Measurements from ENCODE around the gene AKT1S1.
A peak's percentile ranks its signal among the peaks of the same experiment; 100 is the strongest.

AKT1S1 gene

GRCh38 chr19:49883094-49883493 lies 5.9 kb upstream of the AKT1S1 start:
- H3K36me3 ChIP-seq = peaks cover 37 to 82% (median 57%) of the 10 kb centered on the region in 11 experiments
- peaks cover 4 to 10% (median 8%) of the 10 kb centered on the region in 11 experiments; a peak in 19 of 22 replicates for H3K9me3 ChIP-seq (replicated peaks in 1 of 11)
- peak overlapping the region in 6 of 11 experiments; percentile 60 to 78 (median 74); a peak in 10 of 22 replicates for H3K4me2 ChIP-seq

GRCh38 chr19:49882643-49883042 lies 5.5 kb upstream of the AKT1S1 start:
- H3K4me1 ChIP-seq = peaks cover 44 to 77% (median 61%) of the 10 kb centered on the region in 10 experiments
- peaks cover 37 to 81% (median 57%) of the 10 kb centered on the region in 11 experiments for H3K36me3 ChIP-seq
- no peak for TF ChIP-seq Cebpa-rat (IDR thresholded peaks at IDR 0.05)
- no peaks in the 10 kb centered on the region for H3K27me3 ChIP-seq
- H4K20me1 ChIP-seq = peaks cover 0 to 29% (median 0%) of the 10 kb centered on the region in 11 experiments; a peak in 5 of 22 replicates
- no peak overlapping the region for H3K27ac ChIP-seq
- peak overlapping the region in 2 of 11 experiments; percentile 6 to 39; a peak in 1 of 22 replicates for H3K4me2 ChIP-seq
- H3K4me3 ChIP-seq = no peak overlapping the region
- peaks cover 4 to 10% (median 8%) of the 10 kb centered on the region in 11 experiments; a peak in 19 of 22 replicates for H3K9me3 ChIP-seq (replicated peaks in 1 of 11)
- no peak overlapping the region for H3K9ac ChIP-seq

More at GRCh38 chr19:49883094-49883493, 5.9 kb upstream of the AKT1S1 start:
- Histone ChIP-seq H3K27ac (no peak overlapping the region; a peak in 1 of 22 replicates), H3K4me3 (no peak overlapping the region), H3K27me3 (no peaks in the 10 kb centered on the region), H3K9ac (peak overlapping the region in 5 of 11 experiments; percentile 36 to 73 (median 62); a peak in 6 of 22 replicates), H3K4me1 (peaks cover 42 to 80% (median 60%) of the 10 kb centered on the region in 10 experiments), H4K20me1 (peaks cover 0 to 32% (median 0%) of the 10 kb centered on the region in 11 experiments; a peak in 5 of 22 replicates)
- no peak for TF ChIP-seq Cebpa-rat (IDR thresholded peaks at IDR 0.05)

- TF ChIP-seq Cebpa-rat (IDR thresholded peaks at IDR 0.05) = no peak
- H4K20me1 ChIP-seq = peaks cover 0 to 21% (median 0%) of the 10 kb centered on the region in 11 experiments; a peak in 5 of 22 replicates
- H3K27me3 ChIP-seq = no peaks in the 10 kb centered on the region
- H3K4me2 ChIP-seq = peak overlapping the region in 3 of 11 experiments; percentile 5 to 39 (median 6); a peak in 3 of 22 replicates
- no peak overlapping the region for H3K4me3 ChIP-seq
- 0 out of 22 replicates have a peak overlapping the region, but pooled peaks of 1 of the 11 experiments have one; percentile 30 for H3K9ac ChIP-seq
- peaks cover 4 to 10% (median 8%) of the 10 kb centered on the region in 11 experiments; a peak in 19 of 22 replicates for H3K9me3 ChIP-seq (replicated peaks in 1 of 11)
- peaks cover 37 to 73% (median 57%) of the 10 kb centered on the region in 11 experiments for H3K36me3 ChIP-seq
- no peak overlapping the region for H3K27ac ChIP-seq
- H3K4me1 ChIP-seq = peaks cover 37 to 69% (median 54%) of the 10 kb centered on the region in 10 experiments
These were observed 4.7 kb upstream of the AKT1S1 start for GRCh38 chr19:49881672-49882394.

GRCh38 chr19:49881186-49881585 lies 4.0 kb upstream of the AKT1S1 start:
- peaks cover 37 to 65% (median 52%) of the 10 kb centered on the region in 10 experiments for H3K4me1 ChIP-seq
- H3K4me2 ChIP-seq = peak overlapping the region in 1 of 11 experiments; percentile 6; a peak in 1 of 22 replicates
- no peak overlapping the region for H3K27ac ChIP-seq
- H4K20me1 ChIP-seq = peaks cover 0 to 20% (median 0%) of the 10 kb centered on the region in 11 experiments; a peak in 5 of 22 replicates
- H3K4me3 ChIP-seq = no peak overlapping the region
- peaks cover 4 to 10% (median 8%) of the 10 kb centered on the region in 11 experiments; a peak in 19 of 22 replicates for H3K9me3 ChIP-seq (replicated peaks in 1 of 11)
- H3K27me3 ChIP-seq = no peaks in the 10 kb centered on the region
- peaks cover 37 to 71% (median 57%) of the 10 kb centered on the region in 11 experiments for H3K36me3 ChIP-seq
- H3K9ac ChIP-seq = peak overlapping the region in 3 of 11 experiments; percentile 16 to 30 (median 18); a peak in 1 of 22 replicates
- TF ChIP-seq Cebpa-rat (IDR thresholded peaks at IDR 0.05) = no peak

GRCh38 chr19:49880162-49880869 lies 3.2 kb upstream of the AKT1S1 start:
- Histone ChIP-seq H3K4me2 (no peak overlapping the region), H3K9me3 (replicated peaks in 1 of 11) (peaks cover 4 to 10% (median 8%) of the 10 kb centered on the region in 11 experiments; a peak in 19 of 22 replicates), H4K20me1 (peaks cover 0 to 20% (median 0%) of the 10 kb centered on the region in 11 experiments; a peak in 5 of 22 replicates), H3K4me3 (no peak overlapping the region), H3K27ac (peak overlapping the region in 1 of 11 experiments; percentile 15; a peak in 1 of 22 replicates), H3K27me3 (no peaks in the 10 kb centered on the region), H3K4me1 (peaks cover 43 to 68% (median 54%) of the 10 kb centered on the region in 10 experiments), H3K36me3 (peaks cover 34 to 63% (median 53%) of the 10 kb centered on the region in 11 experiments), H3K9ac (0 out of 22 replicates have a peak overlapping the region, but pooled peaks of 3 of the 11 experiments have one; percentile 14 to 18 (median 16))
- no peak for TF ChIP-seq Cebpa-rat (IDR thresholded peaks at IDR 0.05)

- peak overlapping the region; percentile 80 to 98 (median 90); a peak in 20 of 22 replicates for H3K4me2 ChIP-seq
- H3K27ac ChIP-seq = 0 out of 22 replicates have a peak overlapping the region, but pooled peaks of 1 of the 11 experiments have one; percentile 20
- H3K9me3 ChIP-seq (replicated peaks in 1 of 11) = peaks cover 4 to 10% (median 8%) of the 10 kb centered on the region in 11 experiments; a peak in 19 of 22 replicates
- H3K27me3 ChIP-seq = no peaks in the 10 kb centered on the region
- peaks cover 0 to 18% (median 0%) of the 10 kb centered on the region in 11 experiments; a peak in 5 of 22 replicates for H4K20me1 ChIP-seq
- no peak for TF ChIP-seq Cebpa-rat (IDR thresholded peaks at IDR 0.05)
- H3K4me3 ChIP-seq = no peak overlapping the region
- 0 out of 22 replicates have a peak overlapping the region, but pooled peaks of 1 of the 11 experiments have one; percentile 96 for H3K9ac ChIP-seq
- H3K36me3 ChIP-seq = peaks cover 34 to 59% (median 50%) of the 10 kb centered on the region in 11 experiments
- H3K4me1 ChIP-seq = peaks cover 44 to 72% (median 55%) of the 10 kb centered on the region in 10 experiments
These were observed 2.2 kb upstream of the AKT1S1 start for GRCh38 chr19:49879243-49879963.

- no peak for TF ChIP-seq Cebpa-rat (IDR thresholded peaks at IDR 0.05)
- H3K27ac ChIP-seq = peak overlapping the region in 4 of 11 experiments; percentile 97 to 99 (median 98); a peak in 5 of 22 replicates
- peaks cover 4 to 10% (median 8%) of the 10 kb centered on the region in 11 experiments; a peak in 19 of 22 replicates for H3K9me3 ChIP-seq (replicated peaks in 1 of 11)
- H3K9ac ChIP-seq = peak overlapping the region in 7 of 11 experiments; percentile 93 to 98 (median 97); a peak in 8 of 22 replicates
- no peaks in the 10 kb centered on the region for H3K27me3 ChIP-seq
- H3K36me3 ChIP-seq = peaks cover 34 to 59% (median 46%) of the 10 kb centered on the region in 11 experiments
- H4K20me1 ChIP-seq = peaks cover 0 to 11% (median 0%) of the 10 kb centered on the region in 11 experiments; a peak in 5 of 22 replicates
- peak overlapping the region; percentile 80 to 98 (median 90) for H3K4me2 ChIP-seq
- peak overlapping the region; percentile 80 to 99 (median 90); a peak in 16 of 20 replicates for H3K4me3 ChIP-seq
- peaks cover 37 to 72% (median 51%) of the 10 kb centered on the region in 10 experiments for H3K4me1 ChIP-seq
These were observed 1.6 kb upstream of the AKT1S1 start for GRCh38 chr19:49878744-49879070.
